ENCODE data around the gene IGFBP3. TPM values are rescaled to one million over a fixed set of nuclear protein-coding genes. Genes with fewer than 3 reads are reported as not detected.

The IGFBP3 gene
- total RNA-seq, 1 donor = 2,181 TPM

DNA sequence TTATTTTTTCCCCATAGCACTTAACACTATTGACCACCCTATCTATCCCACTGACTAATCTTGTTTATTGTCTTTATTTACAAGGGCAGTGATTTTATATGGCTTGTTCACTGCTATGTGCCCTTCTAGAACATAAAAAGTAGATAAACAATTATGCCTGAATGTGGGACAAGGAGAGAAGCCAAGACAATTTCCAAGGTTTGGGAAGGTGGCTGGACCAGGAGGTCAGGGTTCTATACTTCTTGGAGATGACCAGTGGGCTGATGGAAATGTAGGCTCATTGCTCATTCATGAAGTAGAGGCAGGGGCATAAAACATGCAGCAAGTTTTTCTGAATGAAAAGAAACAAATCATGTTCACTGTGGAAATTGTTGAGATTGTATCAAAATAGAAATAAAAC lies 11.5 kb downstream of the IGFBP3 start:
- no peaks in the 10 kb centered on the region for H3K27me3 ChIP-seq (ENCODE audit: insufficient read depth, low read length)
- H2AFZ ChIP-seq (ENCODE audit: low read length) = no peak overlapping the region
- H4K20me1 ChIP-seq (ENCODE audit: insufficient read depth, low read length) = no peaks in the 10 kb centered on the region
- no peaks in the 10 kb centered on the region for H3K4me1 ChIP-seq (ENCODE audit: insufficient read depth, low read length)
- H3K4me3 ChIP-seq (ENCODE audit: insufficient read depth, low read length) = no peak overlapping the region
- H3K36me3 ChIP-seq (ENCODE audit: insufficient read depth, low read length) = peaks cover 29% of the 10 kb centered on the region
- H3K27ac ChIP-seq (ENCODE audit: low read depth, low read length) = no peak overlapping the region
- TF ChIP-seq, protein P1, sequence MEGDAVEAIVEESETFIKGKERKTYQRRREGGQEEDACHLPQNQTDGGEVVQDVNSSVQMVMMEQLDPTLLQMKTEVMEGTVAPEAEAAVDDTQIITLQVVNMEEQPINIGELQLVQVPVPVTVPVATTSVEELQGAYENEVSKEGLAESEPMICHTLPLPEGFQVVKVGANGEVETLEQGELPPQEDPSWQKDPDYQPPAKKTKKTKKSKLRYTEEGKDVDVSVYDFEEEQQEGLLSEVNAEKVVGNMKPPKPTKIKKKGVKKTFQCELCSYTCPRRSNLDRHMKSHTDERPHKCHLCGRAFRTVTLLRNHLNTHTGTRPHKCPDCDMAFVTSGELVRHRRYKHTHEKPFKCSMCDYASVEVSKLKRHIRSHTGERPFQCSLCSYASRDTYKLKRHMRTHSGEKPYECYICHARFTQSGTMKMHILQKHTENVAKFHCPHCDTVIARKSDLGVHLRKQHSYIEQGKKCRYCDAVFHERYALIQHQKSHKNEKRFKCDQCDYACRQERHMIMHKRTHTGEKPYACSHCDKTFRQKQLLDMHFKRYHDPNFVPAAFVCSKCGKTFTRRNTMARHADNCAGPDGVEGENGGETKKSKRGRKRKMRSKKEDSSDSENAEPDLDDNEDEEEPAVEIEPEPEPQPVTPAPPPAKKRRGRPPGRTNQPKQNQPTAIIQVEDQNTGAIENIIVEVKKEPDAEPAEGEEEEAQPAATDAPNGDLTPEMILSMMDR (IDR thresholded peaks at IDR 0.05; ENCODE audit: extremely low read depth, low read depth, low read length) = no peak
- no peak for DNase-seq (ENCODE audit: insufficient read length, low spot score, missing footprints)
- no peaks in the 10 kb centered on the region for H3K9me3 ChIP-seq (ENCODE audit: low read depth, low read length)
- H3K4me2 ChIP-seq (ENCODE audit: insufficient read depth, low read length) = no peak overlapping the region
- H3K79me2 ChIP-seq (ENCODE audit: insufficient read depth, low read length) = no peaks in the 10 kb centered on the region

DNA sequence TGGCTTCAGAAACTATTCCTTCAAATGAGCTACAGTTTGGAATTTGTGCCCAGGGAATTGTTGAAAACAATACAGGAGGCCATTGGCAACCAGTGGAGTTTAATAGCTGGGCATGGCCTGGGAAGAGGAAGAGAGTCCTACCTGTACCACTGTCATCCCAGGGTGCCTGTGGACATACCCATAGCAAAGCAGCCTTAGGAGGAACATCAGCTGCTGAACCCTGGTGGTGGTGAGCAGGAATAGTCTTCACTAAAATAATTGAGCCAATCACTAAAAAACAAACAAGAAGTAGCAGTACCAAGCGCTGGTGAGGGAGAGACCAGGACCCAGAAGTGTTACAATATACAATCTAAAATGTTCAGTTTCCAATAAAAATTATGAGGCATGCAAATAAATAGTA lies 18.3 kb downstream of the IGFBP3 start:
- Histone ChIP-seq H3K36me3 (ENCODE audit: insufficient read depth, low read length) (no peaks in the 10 kb centered on the region), H2AFZ (ENCODE audit: low read length) (no peak overlapping the region), H3K27me3 (ENCODE audit: insufficient read depth, low read length) (peaks cover 3% of the 10 kb centered on the region), H3K4me1 (ENCODE audit: insufficient read depth, low read length) (peaks cover 8% of the 10 kb centered on the region), H3K4me2 (ENCODE audit: insufficient read depth, low read length) (no peak overlapping the region), H3K79me2 (ENCODE audit: insufficient read depth, low read length) (no peaks in the 10 kb centered on the region), H3K4me3 (ENCODE audit: insufficient read depth, low read length) (no peak overlapping the region), H4K20me1 (ENCODE audit: insufficient read depth, low read length) (no peaks in the 10 kb centered on the region), H3K27ac (ENCODE audit: low read depth, low read length) (no peak overlapping the region), H3K9me3 (ENCODE audit: low read depth, low read length) (no peaks in the 10 kb centered on the region)
- TF ChIP-seq, protein P1 (IDR thresholded peaks at IDR 0.05; ENCODE audit: extremely low read depth, low read depth, low read length) = peak; percentile 27
- no peak for DNase-seq (ENCODE audit: insufficient read length, low spot score, missing footprints)

DNA sequence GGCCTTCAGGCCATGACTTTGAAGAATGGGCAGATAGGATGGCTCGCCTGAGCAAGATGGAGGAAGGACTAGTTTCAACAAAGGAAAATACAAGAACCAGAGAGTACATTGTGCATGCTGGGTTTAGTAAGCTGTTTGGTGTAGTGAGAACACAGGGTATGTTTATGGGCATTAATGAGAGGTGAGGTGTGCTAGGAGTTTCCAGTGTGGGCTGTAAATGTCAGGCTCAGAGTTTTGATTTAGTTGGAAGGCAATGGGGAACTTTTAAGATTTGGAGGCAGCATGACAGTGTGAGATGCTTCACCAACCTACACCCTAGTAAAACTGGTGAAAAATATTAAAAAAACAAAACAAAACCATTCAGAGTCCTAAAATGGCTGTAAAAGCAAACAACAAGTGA lies 19.5 kb downstream of the IGFBP3 start:
- Histone ChIP-seq H3K9me3 (ENCODE audit: low read depth, low read length) (no peaks in the 10 kb centered on the region), H3K4me3 (ENCODE audit: insufficient read depth, low read length) (no peak overlapping the region), H3K27ac (ENCODE audit: low read depth, low read length) (no peak overlapping the region), H3K27me3 (ENCODE audit: insufficient read depth, low read length) (peaks cover 3% of the 10 kb centered on the region), H3K4me1 (ENCODE audit: insufficient read depth, low read length) (peaks cover 15% of the 10 kb centered on the region), H2AFZ (ENCODE audit: low read length) (no peak overlapping the region), H4K20me1 (ENCODE audit: insufficient read depth, low read length) (no peaks in the 10 kb centered on the region), H3K4me2 (ENCODE audit: insufficient read depth, low read length) (no peak overlapping the region), H3K36me3 (ENCODE audit: insufficient read depth, low read length) (no peaks in the 10 kb centered on the region), H3K79me2 (ENCODE audit: insufficient read depth, low read length) (no peaks in the 10 kb centered on the region)
- TF ChIP-seq, protein P1 (IDR thresholded peaks at IDR 0.05; ENCODE audit: extremely low read depth, low read depth, low read length) = no peak
- DNase-seq (ENCODE audit: insufficient read length, low spot score, missing footprints) = no peak

DNA sequence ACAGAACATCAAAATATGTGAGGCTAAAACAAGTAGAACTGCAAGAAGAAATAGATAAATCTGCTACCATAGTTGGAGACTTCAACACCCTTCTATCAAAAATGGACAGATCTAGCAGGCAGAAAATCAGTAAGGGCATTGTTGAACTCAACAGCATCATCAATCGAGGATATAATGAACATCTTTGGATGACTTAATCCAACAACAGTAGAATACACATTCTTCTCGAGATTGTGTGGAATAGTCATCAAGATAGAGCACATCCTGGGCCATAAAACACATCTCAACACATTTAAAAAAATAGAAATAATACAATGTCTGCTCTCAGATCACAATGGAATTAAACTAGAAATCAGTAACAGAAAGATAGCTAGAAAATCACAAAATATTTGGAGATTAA lies 22.9 kb downstream of the IGFBP3 start:
- no peak overlapping the region for H2AFZ ChIP-seq (ENCODE audit: low read length)
- DNase-seq (ENCODE audit: insufficient read length, low spot score, missing footprints) = no peak
- H3K9me3 ChIP-seq (ENCODE audit: low read depth, low read length) = no peaks in the 10 kb centered on the region
- H4K20me1 ChIP-seq (ENCODE audit: insufficient read depth, low read length) = no peaks in the 10 kb centered on the region
- no peak overlapping the region for H3K4me3 ChIP-seq (ENCODE audit: insufficient read depth, low read length)
- no peaks in the 10 kb centered on the region for H3K79me2 ChIP-seq (ENCODE audit: insufficient read depth, low read length)
- H3K4me1 ChIP-seq (ENCODE audit: insufficient read depth, low read length) = peaks cover 17% of the 10 kb centered on the region
- no peaks in the 10 kb centered on the region for H3K36me3 ChIP-seq (ENCODE audit: insufficient read depth, low read length)
- TF ChIP-seq, protein P1 (IDR thresholded peaks at IDR 0.05; ENCODE audit: extremely low read depth, low read depth, low read length) = no peak
- H3K27me3 ChIP-seq (ENCODE audit: insufficient read depth, low read length) = peaks cover 3% of the 10 kb centered on the region
- peak overlapping the region; percentile 64 for H3K27ac ChIP-seq (ENCODE audit: low read depth, low read length)
- no peak overlapping the region for H3K4me2 ChIP-seq (ENCODE audit: insufficient read depth, low read length)
